ENCODE results near the gene RABL6.
"Not testable (repeated sequence)": the region's sequence is repeated elsewhere in the genome, so short reads cannot be mapped to it uniquely, and the experiment has no call there.

DNA sequence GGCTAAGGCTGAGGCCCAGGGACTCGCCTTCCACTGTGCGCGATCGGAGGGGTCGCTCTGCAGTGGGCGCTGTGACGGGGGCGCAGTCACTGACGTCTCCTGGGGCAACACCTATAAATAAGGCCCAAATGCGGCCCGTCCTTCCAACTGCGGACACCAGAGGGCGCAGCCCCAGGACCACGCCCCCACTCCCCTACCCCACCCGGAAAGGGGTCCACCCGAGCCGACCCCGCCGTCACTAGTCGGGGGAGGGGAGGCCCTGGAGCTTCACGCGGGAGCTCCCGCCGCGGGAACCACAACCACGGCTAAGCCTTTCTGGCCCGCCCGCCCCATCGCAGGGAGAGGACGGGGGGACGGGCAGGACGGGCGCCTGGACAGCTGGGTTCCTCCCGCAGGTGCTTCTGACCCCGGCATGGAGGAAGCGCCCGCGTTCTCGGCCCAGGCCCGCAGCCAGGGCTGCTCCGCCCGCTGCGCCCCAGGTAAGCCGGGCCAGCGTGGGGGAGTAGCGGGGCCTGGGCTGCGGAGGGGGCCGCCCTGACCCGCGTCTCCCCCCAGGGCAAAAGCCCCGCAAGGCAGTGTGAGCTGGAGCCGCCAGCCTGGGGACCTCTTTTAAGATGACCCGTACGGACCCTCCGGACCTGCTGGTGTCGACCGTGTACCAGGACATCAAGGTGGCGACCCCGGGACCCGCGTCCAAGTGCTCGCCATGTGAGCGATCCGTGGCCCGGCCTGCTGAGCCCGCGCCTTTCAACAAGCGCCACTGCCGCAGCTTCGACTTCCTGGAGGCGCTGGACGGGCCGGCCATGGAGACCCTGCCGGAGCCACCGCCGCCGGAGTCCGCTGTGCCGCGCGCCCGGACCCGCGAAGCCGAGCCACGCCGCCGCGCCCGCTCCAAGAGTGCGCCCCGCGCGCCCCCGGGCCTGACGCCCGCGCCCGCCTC is 36.3 kb downstream of the RABL6 start:
- TF ChIP-seq PPARA (CRISPR knock-in tag; IDR thresholded peaks at IDR 0.05; ENCODE audit: borderline replicate concordance); ZNF8 (CRISPR knock-in tag; IDR thresholded peaks at IDR 0.05); ZFP30 (CRISPR knock-in tag; IDR thresholded peaks at IDR 0.05); ESRRG (CRISPR knock-in tag; IDR thresholded peaks at IDR 0.05): not testable (repeated sequence)
- TF ChIP-seq, protein P1, sequence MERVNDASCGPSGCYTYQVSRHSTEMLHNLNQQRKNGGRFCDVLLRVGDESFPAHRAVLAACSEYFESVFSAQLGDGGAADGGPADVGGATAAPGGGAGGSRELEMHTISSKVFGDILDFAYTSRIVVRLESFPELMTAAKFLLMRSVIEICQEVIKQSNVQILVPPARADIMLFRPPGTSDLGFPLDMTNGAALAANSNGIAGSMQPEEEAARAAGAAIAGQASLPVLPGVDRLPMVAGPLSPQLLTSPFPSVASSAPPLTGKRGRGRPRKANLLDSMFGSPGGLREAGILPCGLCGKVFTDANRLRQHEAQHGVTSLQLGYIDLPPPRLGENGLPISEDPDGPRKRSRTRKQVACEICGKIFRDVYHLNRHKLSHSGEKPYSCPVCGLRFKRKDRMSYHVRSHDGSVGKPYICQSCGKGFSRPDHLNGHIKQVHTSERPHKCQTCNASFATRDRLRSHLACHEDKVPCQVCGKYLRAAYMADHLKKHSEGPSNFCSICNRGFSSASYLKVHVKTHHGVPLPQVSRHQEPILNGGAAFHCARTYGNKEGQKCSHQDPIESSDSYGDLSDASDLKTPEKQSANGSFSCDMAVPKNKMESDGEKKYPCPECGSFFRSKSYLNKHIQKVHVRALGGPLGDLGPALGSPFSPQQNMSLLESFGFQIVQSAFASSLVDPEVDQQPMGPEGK (CRISPR knock-in tag; IDR thresholded peaks at IDR 0.05; ENCODE audit: borderline replicate concordance): not testable (repeated sequence)
- TF ChIP-seq, protein P2, sequence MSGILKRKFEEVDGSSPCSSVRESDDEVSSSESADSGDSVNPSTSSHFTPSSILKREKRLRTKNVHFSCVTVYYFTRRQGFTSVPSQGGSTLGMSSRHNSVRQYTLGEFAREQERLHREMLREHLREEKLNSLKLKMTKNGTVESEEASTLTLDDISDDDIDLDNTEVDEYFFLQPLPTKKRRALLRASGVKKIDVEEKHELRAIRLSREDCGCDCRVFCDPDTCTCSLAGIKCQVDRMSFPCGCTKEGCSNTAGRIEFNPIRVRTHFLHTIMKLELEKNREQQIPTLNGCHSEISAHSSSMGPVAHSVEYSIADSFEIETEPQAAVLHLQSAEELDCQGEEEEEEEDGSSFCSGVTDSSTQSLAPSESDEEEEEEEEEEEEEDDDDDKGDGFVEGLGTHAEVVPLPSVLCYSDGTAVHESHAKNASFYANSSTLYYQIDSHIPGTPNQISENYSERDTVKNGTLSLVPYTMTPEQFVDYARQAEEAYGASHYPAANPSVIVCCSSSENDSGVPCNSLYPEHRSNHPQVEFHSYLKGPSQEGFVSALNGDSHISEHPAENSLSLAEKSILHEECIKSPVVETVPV (CRISPR knock-in tag; IDR thresholded peaks at IDR 0.05): not testable (repeated sequence)

All from SK-N-SH treated with all-trans-retinoic acid at 6 μM for 48 hours (cell line).